HPDE6-E6E7 (cell line): ENCODE measurements around the gene TFF1.

Experiments
- DNase-seq: peaks from one replicate; pipeline ENCODE4 v3.0.0; 2011; ENCODE audit warnings: missing footprints; ENCODE audit errors: extremely low spot score

The TFF1 gene

GRCh38 chr21:42343963-42344510 is 22.3 kb downstream of the TFF1 start:
- no peak for DNase-seq

GRCh38 chr21:42343556-42343955 is 22.8 kb downstream of the TFF1 start:
- no peak for DNase-seq

- no peak for DNase-seq
Measured at GRCh38 chr21:42343101-42343500, 23.2 kb downstream of the TFF1 start.

GRCh38 chr21:42341776-42342542 is 24.4 kb downstream of the TFF1 start:
- DNase-seq: no peak

GRCh38 chr21:42340187-42341050 is 25.9 kb downstream of the TFF1 start:
- DNase-seq: no peak

- no peak for DNase-seq
Measured at GRCh38 chr21:42338729-42339715, 27.3 kb downstream of the TFF1 start.

- DNase-seq: peak; percentile 31
Measured at GRCh38 chr21:42337830-42338728, 28.3 kb downstream of the TFF1 start.

GRCh38 chr21:42337276-42337675 is 29.1 kb downstream of the TFF1 start:
- DNase-seq: no peak

- no peak for DNase-seq
Measured at GRCh38 chr21:42336054-42336453, 30.3 kb downstream of the TFF1 start.

- no peak for DNase-seq
Measured at GRCh38 chr21:42332557-42333317, 33.6 kb downstream of the TFF1 start.

GRCh38 chr21:42331660-42332059 is 34.7 kb downstream of the TFF1 start:
- DNase-seq: no peak

GRCh38 chr21:42330380-42331371 is 35.7 kb downstream of the TFF1 start:
- DNase-seq: no peak

GRCh38 chr21:42324896-42325295 is 41.4 kb downstream of the TFF1 start:
- no peak for DNase-seq

- DNase-seq: no peak
Measured at GRCh38 chr21:42321845-42322244, 44.5 kb downstream of the TFF1 start.

- DNase-seq: no peak
Measured at GRCh38 chr21:42321231-42321630, 45.1 kb downstream of the TFF1 start.

- no peak for DNase-seq
Measured at GRCh38 chr21:42320791-42321190, 45.5 kb downstream of the TFF1 start.

GRCh38 chr21:42319851-42320572 is 46.3 kb downstream of the TFF1 start:
- DNase-seq: no peak

- no peak for DNase-seq
Measured at GRCh38 chr21:42319376-42319775, 47.0 kb downstream of the TFF1 start.
